DMS 273 (cell line): ENCODE results near the gene PRSS53.
"Not testable (repeated sequence)": the region's sequence is repeated elsewhere in the genome, so short reads cannot be mapped to it uniquely, and the experiment has no call there.

ENCODE experiments used
- DNase-seq: peaks from one replicate; lab custom pipeline; 2025; ENCODE audit not compliant: unreplicated experiment; lab: John Stamatoyannopoulos, UW

PRSS53 gene

DNA sequence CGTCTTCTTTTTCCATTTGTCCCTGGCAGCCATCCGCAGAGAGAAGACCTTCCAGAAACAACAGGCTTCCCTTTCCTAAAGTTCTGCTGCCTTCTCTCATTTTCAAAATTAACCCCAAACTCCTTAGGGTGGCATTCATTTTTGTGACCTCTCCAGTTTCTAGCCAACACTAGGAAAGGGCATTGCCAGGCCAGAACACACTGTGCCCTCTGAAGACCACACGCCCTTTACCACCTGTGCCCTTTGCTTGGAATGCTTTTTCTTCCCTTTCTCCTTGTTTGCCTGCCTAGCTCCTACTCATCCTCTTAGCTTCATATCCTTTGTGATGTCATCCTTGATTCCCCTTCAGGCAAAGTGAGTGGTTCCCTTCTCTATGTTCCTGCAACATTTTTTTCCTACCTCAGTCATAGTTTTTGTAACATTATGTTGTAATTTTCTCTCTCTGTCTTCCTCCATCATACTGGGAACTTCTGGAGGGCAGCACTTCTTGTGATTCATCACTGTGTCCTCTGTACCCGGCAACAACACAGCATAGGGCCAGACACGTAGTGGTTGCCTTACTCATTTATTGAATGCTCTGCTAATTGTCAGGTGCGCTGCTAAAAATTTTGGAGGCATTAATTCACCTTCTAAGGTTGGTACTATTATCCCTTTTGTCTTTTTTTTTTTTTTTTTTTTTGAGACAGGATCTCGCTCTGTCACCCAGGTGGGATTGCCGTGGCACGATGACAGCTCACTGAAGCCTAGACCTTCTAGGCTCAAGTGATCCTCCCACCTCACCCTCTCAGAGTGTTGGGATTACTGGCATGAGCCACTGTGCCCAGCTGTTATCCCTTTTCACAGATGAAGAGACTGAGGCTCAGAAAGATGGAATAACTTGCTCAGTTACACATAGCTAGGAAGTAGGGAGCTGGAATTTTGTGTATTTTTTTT lies 29.7 kb upstream of the PRSS53 start:
- no peak for DNase-seq

DNA sequence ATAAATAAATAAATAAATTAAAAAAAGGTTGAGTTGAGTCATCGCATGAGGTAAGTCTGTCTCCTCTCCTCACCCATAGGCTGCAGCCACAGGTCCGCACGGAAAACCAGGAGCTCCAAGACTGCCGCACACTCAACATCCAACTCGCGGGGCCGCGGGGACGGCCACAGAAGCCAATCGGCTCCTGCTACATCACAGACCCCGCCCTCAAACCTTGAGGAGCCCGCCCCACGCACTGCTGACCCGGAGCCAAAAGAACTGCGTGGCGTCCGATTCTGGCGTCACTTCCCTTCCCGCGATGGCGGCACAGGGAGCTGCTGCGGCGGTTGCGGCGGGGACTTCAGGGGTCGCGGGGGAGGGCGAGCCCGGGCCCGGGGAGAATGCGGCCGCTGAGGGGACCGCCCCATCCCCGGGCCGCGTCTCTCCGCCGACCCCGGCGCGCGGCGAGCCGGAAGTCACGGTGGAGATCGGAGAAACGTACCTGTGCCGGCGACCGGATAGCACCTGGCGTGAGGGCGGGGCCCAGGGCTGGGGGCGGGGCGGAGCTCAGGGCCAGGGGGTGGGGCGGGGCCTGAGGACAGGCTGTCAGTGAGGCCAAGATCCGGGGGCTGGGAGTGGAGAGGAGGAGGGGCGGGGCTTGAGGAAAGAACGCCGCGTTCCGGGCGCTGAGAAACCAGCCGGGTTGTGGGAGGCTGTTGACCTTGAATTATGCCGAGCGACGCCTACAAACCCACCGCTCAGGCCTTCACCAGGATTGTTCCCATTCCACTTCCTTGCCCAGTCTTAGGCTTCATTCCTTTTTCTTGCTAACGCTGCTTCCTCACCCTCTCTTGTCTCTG lies 28.9 kb upstream of the PRSS53 start, which contains the start of gene KAT8:
TSS of gene KAT8 (plus strand) at position 281 of the 839 bp plus-strand sequence. CDS start at position 299, 18 bp downstream.
- peak; percentile 100 for DNase-seq

DNA sequence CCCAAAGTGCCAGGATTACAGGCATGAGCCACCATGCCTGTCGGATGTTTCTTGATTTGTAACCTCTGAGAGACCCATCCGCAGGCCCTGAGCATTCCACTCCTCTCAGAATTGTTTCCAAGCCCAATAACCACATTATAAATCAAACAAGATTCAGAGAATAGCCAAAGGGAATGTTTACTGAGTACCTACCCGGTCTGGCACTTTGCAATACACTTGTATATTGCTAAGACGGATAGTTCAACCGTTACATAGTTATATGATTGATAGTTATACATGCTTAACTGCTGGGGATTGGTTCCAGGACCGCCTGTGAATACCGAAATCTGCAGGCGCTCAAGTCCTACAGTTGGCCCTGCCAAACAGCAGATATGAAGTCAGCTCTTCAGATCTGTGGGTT lies 25.7 kb upstream of the PRSS53 start:
- no peak for DNase-seq

DNA sequence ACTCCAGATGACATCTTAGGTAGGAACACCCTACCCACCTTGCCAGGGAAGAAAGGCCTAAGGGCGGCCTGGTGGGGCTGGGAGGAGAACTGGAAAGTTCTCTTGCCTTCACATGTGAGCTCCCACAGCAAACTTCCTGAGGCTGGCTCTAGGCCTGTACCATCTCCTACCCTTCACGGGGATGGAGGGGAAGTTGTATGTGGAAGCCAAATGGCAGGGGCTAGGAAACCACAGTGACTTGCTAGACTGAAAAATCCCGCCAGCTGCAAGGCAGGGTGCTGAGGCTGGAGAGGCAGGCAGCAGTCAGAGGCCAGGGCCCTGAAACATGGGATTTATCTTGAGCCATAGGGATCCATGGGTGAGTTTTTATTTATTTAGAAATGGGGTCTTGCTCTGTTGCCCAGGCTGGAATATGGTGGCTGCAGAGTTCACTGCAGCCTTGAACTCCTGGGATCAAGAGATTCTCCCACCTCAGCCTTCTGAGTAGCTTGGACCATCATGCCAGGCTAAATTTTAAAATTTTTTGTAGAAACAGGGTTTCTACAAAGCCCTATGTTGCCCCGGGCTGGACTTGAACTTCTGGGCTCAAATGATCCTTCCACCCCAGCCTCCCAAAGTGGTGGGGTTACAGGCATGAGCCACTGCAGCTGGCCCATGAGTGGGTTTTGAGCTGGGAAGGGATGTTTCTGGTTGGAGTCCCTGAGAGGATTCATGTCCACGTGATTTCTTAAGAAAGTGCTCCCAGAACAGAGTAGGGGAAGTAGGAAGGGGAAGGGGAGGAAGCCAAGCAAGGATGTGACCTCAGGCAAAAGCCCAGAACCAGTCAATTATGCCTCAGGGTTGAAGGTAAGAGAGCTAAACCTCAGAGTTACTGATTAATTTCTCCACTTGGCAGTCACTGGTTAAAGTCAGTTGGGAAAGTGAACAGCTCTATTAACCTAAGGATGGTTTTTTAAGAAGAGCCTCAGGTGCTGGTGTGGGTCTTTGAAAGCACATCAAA lies 24.7 kb upstream of the PRSS53 start:
- no peak for DNase-seq

DNA sequence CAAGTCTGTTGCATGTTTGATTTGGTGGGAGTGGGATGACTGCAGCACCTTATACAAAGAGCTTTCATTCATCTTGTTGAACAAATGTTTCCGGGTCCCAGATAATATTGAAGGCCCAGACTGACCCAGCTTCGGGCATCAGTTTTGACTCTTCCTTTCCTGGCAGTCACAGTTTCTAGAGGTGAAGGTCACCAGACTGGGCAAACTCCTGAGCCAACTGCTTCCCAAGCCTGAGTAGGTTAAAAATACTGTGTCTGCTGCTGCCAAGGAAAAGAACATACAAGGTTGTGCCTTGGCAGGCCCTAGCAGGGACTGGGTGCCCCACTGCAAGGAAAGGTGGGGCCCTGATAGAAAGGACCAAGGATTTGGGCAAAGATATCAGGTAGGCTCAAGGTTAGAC lies 24.0 kb upstream of the PRSS53 start:
- DNase-seq: no peak

DNA sequence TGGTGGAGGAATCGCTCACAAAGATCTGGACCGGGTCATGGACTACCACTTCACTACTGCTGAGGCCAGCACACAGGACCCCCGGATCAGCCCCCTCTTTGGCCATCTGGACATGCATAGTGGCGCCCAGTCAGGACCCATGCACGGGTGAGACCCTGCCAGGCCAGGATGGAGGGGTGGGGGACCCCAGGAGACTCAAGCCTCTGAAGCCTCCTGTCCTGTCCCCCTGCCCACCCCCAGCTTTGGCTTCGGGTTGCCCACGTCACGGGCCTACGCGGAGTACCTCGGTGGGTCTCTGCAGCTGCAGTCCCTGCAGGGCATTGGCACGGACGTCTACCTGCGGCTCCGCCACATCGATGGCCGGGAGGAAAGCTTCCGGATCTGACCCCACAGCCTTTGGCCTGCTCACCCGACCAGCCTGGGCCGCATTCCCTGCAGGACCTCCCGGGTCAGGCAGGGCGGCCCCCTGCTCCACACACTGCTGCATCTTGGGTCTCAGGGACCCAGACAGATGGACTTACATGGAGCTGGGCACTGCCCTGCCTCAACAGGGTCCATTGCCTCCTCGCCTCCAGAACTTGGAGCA lies 23.2 kb upstream of the PRSS53 start:
- DNase-seq: no peak

DNA sequence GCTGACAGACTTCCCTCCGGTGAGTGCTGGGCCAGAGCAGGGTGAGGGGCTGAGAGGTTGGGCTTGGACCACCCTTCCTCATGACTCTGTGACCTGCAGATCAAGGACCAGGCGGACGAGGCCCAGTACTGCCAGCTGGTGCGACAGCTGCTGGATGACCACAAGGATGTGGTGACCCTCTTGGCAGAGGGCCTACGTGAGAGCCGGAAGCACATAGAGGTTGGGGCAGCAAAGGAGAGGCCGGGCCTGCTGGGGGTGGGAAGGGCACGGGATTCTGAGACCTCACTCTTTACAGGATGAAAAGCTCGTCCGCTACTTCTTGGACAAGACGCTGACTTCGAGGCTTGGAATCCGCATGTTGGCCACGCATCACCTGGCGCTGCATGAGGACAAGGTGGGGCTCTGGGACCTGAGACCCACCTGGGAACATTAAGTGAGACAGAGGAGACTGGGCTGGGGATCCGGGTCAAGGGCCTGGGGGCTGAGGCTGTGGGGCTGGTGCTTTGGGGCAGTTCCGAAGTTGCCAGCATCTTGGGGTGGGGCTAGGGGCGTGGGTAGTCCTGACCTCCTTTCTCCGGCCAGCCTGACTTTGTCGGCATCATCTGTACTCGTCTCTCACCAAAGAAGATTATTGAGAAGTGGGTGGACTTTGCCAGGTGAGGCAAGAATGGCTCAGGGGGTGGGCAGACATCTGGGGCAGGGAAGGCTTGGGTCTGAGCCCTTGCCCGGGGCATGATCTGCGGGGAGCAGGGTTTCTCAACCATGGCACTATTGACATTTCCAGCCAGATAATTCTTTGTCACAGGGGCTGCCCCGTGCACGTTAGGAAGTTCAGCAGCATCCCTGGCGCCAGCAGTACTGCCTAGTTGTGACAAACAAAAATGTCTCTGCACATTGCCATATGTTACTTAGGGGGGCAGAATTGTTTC lies 21.6 kb upstream of the PRSS53 start:
- DNase-seq: no peak

DNA sequence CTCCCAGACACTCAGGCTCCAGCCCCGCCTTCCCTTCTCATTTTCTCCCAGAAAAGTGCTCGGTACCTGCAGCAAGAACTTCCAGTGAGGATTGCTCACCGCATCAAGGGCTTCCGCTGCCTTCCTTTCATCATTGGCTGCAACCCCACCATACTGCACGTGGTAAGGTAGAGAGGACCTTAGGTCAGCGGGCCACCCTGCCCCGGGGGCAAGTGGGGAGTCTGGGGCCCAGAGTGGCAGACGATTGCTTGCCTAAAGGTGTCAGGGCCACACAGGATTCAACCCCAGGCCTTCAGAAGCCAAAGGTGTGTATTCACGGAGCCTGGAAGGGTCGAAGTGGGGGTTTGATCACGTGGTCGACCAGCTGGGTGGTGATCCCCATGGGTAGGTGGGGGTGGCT lies 20.9 kb upstream of the PRSS53 start:
- no peak for DNase-seq

DNA sequence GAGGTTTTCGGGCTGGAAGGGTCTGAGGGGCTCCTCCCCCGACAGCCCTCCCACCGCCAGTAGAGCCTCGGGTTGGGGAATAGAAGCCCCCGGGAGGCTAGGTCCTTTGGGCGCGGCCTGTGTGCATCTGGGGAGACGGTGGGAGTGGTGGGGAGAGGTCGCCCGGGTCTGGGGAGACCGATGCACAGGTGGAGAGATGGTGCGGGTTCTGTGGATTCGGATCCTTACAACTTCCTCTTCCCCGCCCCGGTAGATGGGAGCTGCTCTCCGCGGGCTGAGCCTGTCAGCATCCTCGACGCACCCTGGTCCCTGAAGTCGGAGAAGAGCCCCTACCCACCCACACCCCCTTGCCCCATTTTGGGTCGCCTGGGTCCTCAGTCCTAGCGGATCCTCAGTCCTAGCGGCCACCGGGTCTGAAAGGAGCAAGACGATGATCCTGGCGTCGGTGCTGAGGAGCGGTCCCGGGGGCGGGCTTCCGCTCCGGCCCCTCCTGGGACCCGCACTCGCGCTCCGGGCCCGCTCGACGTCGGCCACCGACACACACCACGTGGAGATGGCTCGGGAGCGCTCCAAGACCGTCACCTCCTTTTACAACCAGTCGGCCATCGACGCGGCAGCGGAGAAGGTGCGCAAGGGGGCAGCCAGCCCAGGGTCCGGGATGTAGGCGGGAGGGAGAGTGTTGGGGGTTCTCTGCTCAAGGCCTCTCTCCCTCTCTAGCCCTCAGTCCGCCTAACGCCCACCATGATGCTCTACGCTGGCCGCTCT lies 20.2 kb upstream of the PRSS53 start:
- no peak for DNase-seq

DNA sequence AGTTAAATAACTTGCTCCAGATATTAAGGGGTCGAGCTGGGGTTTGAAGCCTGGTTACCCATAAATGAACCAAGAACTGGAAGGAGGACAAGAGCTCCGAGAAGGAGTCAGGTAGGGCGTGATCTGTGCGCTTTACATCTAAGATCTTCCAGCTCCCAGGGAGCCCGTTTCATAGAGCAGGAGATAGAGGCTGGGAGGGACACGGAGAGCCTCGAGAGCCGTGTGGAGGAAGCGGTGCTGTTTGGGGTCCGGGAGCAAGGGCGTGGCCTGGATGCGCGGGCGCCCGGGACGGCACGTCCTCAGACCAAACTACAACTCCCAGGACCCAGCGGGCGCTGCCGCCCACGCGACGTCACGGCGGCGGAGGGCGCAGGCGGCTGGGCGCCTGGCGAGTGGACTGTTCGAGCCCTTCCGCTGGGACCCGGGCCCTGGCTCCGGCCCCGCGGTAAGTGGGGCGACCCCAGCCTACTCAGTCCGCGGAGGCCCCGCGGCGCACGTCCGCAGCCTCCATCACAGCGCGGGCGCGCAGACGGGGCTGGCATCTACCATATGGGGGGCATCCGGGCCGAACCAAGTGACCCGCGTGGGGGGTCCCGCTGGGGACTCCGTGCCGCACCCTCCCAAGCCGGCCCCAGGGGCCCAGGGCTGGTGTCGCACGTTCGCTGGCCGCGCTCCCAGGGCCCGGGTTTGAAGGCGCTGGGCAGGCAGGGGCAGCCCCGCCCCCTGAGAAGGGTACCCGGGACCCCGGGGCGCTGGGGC lies 19.5 kb upstream of the PRSS53 start, which contains the start of gene BCKDK:
TSS of gene BCKDK (plus strand) at position 352 of the 759 bp plus-strand sequence. CDS start 838 bp downstream, outside the sequence.
- peak; percentile 94 for DNase-seq

DNA sequence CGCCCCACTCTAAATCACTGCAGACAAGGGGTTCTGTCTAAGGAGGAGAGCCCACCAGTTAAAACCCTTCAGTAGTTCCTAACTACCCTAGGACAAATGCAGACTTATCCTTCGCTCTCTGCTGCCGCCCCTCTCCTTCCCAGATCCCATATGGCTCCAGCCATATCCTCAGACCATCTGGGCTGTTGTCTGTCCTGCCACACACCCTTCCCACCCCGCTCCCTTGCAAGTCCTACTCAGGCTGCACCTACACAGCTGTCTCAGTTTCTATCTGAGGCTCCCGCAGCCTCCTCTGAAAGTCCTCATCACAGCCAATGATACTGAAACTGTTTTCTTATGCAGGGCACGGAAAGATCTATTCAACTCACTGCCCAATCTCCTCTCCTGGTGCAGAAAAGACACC lies 18.7 kb upstream of the PRSS53 start:
- DNase-seq: peak; percentile 95

DNA sequence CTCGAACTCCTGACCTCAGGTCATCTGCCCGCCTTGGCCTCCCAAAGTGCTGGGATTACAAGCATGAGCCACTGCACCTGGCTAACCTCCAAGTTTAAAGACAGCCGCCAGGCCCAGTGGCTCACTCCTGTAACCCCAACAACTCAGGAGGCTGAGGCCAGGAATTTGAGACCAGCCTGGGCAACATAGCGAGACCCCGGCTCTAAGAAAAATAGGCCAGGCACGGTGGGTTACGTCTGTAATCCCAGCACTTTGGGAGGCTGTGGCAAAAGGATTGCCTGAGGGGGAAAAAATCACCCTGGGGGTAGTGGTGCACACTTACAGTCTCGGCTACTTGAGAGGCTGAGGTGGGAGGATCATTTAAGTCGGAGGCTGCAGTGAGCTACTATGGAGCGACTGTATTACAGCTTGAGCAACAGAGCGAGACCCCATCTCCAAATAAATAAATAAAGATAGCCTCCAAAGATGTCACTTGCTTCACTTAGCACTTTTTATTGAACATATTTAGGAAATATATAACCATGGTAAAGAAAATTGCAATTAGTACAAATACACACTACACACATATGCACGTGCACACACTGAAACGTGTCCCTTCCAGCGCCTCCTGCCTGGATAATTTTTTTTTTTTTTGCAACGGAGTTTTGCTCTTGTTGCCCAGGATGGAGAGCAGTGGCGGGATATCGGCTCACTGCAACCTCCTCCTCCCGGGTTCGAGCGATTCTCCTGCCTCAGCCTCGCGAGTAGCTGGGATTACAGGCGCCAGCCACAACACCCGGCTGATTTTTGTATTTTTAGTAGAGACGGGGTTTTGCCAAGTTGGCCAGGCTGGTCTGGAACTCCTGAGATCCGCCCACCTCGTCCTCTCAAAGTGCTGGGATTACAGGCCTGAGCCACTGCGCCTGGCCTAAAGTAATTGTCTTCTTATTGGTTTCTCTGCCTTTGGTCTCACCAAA lies 18.0 kb upstream of the PRSS53 start:
- DNase-seq: peak; percentile 89

DNA sequence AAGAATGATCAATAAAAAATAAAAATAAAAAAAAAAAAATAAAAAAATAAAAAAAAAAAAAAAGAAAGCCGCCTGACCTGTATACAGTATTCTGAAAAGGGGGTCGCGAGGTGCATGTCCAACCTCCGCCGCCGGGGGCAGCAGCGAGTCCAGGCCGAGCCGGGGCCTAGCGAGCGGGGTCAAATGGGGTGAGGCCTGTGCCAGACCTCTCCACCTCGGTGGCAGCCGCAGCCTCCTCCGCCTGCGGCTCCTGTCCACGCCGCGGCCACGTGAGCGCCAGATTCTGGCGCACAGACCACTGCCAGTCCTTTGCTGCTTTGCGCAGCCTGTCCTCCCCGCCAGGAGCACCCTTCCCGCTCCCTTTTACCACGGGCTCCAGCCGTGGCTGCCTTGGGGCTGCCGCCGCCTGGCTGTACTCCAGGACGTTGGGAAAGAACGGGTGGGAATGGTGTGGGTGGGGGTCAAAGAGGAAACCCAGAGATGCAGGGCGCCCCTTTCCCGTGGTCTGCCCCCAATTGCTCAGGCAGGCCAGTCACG lies 17.0 kb upstream of the PRSS53 start:
- DNase-seq: peak; percentile 95

DNA sequence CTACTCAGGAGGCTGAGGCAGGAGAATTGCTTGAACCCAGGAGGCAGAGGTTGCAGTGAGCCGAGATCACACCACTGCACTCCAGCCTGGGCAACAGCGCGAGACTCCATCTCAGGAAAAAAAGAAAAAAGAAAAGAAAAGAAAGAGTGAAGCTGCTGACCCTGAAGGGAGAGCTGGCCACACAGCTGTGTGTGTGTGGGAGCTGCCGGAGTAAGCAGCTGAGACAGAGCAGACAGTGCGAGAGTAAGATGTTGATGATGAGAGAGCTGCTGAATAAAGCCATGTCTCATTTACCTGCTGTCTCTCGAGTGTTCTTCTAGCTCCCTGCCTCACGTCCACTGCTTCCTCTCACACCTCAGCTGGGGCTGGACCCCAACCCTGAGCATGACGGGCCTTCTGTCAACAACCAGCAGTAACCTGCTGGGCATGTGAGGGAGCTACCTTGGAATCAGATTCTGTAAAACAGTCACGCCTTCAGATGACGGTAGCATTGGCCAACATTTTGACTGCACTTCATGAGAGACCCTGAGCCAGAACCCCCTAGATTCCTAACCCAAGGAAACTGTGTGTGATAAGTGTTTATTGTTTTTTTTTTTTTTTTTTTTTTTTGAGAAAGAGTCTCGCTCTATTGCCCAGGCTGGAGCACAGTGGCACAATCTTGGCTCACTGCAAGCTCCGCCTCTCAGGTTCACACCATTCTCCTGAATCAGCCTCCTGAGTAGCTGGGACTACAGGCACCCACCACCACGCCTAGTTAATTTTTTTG lies 12.3 kb upstream of the PRSS53 start:
- DNase-seq: not testable (repeated sequence)

DNA sequence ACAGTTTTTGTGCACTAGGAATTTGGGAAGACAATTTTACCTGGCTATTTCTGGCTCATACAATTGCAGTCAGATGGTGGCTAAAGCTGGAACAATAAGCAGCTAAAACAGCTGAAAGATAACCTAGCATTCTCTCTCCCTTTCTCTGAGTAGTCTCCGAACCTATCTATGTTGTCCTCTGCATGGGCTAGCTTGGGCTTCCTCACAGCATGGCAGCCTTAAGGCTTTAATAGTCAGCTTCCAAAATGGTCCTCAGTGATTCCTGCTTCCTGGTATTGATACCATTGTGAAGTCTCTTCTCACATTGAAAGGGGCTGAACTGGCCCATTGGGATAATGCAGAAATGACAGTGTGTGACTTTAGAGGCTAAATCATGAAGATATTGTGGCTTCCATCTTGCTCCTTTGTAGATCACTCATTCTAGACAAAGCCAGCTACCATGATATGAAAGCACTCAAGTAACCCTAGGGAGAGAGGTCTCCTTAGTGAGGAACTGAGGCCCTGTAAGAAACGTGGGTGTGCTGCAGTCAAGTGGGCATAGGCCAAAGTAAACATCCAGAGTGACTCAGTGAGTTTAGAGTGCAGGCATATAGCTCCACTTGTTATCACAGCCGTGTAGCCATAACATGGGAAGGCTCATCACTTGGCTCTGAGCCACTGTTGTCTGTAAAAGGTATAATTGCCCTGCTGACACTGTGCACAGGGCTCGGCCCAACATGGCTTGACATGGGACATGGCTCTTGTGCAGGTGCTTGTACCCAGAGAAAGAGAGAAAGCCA lies 11.3 kb upstream of the PRSS53 start:
- no peak for DNase-seq
